Nephron progenitor cell (in vitro differentiated cells): ENCODE measurements around the gene FHDC1.

Experiments
- DNase-seq: peaks from one replicate; pipeline ENCODE4 v3.0.0; 2021
- H3K27ac Mint-ChIP-seq: 2 replicates; pipeline ENCODE4 v1.8.0; 2021; ENCODE audit warnings: mild to moderate bottlenecking, moderate library complexity, mixed read lengths
- H3K27me3 Mint-ChIP-seq: 2 replicates; pipeline ENCODE4 v1.8.0; 2021; ENCODE audit warnings: mild to moderate bottlenecking, low read depth, mixed read lengths; ENCODE audit not compliant: poor library complexity
- H3K36me3 Mint-ChIP-seq: 2 replicates; pipeline ENCODE4 v1.8.0; 2021; ENCODE audit warnings: low read depth, mixed read lengths
- H3K4me1 Mint-ChIP-seq: 2 replicates; pipeline ENCODE4 v1.8.0; 2021; ENCODE audit warnings: mixed read lengths
- H3K4me3 Mint-ChIP-seq: 2 replicates; pipeline ENCODE4 v1.8.0; 2021; ENCODE audit warnings: mild to moderate bottlenecking, moderate library complexity, mixed read lengths
- H3K9me3 Mint-ChIP-seq: 2 replicates; pipeline ENCODE4 v1.8.0; 2021; ENCODE audit warnings: mild to moderate bottlenecking, moderate library complexity, mixed read lengths
- CTCF ChIP-seq: fragments of 200-600 bp; sonication (generic); IDR thresholded peaks from 2 replicates; pipeline ENCODE4 v1.5.0; 2021; ENCODE audit warnings: antibody characterized with exemption

The FHDC1 gene

GRCh38 chr4:153010146-153010545 is 74.0 kb downstream of the FHDC1 start:
- no peaks in the 10 kb centered on the region for H3K36me3 Mint-ChIP-seq
- no peak overlapping the region for H3K27ac Mint-ChIP-seq
- peaks cover 11% of the 10 kb centered on the region for H3K27me3 Mint-ChIP-seq
- TF ChIP-seq CTCF = no peak
- H3K9me3 Mint-ChIP-seq = peaks cover 8% of the 10 kb centered on the region
- no peak for DNase-seq
- H3K4me3 Mint-ChIP-seq = no peak overlapping the region
- H3K4me1 Mint-ChIP-seq = peaks cover 11% of the 10 kb centered on the region

GRCh38 chr4:153013202-153013977 is 77.3 kb downstream of the FHDC1 start:
- H3K27me3 Mint-ChIP-seq = peaks cover 13% of the 10 kb centered on the region

GRCh38 chr4:153014460-153014859 is 78.3 kb downstream of the FHDC1 start:
- Mint-ChIP-seq H3K9me3 (peaks cover 22% of the 10 kb centered on the region), H3K36me3 (no peaks in the 10 kb centered on the region), H3K4me1 (peaks cover 9% of the 10 kb centered on the region), H3K27ac (no peak overlapping the region), H3K4me3 (no peak overlapping the region), H3K27me3 (peaks cover 16% of the 10 kb centered on the region)
- no peak for DNase-seq
- TF ChIP-seq CTCF = no peak

More at GRCh38 chr4:153013202-153013977, 77.3 kb downstream of the FHDC1 start:
- no peak for DNase-seq
- Mint-ChIP-seq H3K27ac (no peak overlapping the region), H3K36me3 (no peaks in the 10 kb centered on the region), H3K9me3 (peaks cover 20% of the 10 kb centered on the region), H3K4me1 (no peaks in the 10 kb centered on the region), H3K4me3 (no peak overlapping the region)
- no peak for TF ChIP-seq CTCF

- no peak overlapping the region for H3K27ac Mint-ChIP-seq
- DNase-seq = no peak
- H3K4me3 Mint-ChIP-seq = no peak overlapping the region
- TF ChIP-seq CTCF = no peak
- H3K9me3 Mint-ChIP-seq = peaks cover 19% of the 10 kb centered on the region
- no peaks in the 10 kb centered on the region for H3K36me3 Mint-ChIP-seq
- peaks cover 13% of the 10 kb centered on the region for H3K4me1 Mint-ChIP-seq
- peaks cover 15% of the 10 kb centered on the region for H3K27me3 Mint-ChIP-seq
These were observed 80.5 kb downstream of the FHDC1 start for GRCh38 chr4:153016592-153016991.

GRCh38 chr4:153018031-153018430 is 81.9 kb downstream of the FHDC1 start:
- no peak overlapping the region for H3K27ac Mint-ChIP-seq
- H3K27me3 Mint-ChIP-seq = peaks cover 12% of the 10 kb centered on the region
- H3K4me3 Mint-ChIP-seq = no peak overlapping the region

More at GRCh38 chr4:153018031-153018430, 81.9 kb downstream of the FHDC1 start:
- DNase-seq = no peak
- no peak for TF ChIP-seq CTCF
- peaks cover 14% of the 10 kb centered on the region for H3K9me3 Mint-ChIP-seq
- H3K36me3 Mint-ChIP-seq = no peaks in the 10 kb centered on the region
- H3K4me1 Mint-ChIP-seq = peaks cover 13% of the 10 kb centered on the region
